Stimulated activated CD4-positive, alpha-beta T cell treated with anti-CD3 and anti-CD28 coated beads, Interleukin-4, amount 100 ng/mL, for 48 hours (primary cell): ENCODE data around the gene SLC25A20.
"Not testable (repeated sequence)": the region's sequence is repeated elsewhere in the genome, so short reads cannot be mapped to it uniquely, and the experiment has no call there.

ENCODE experiments used
- DNase-seq, 2 donors: peaks; one replicate each; pipeline ENCODE4 v3.0.0-alpha.2; 2020; ENCODE audit warnings: low read depth in 2 of 2

SLC25A20 gene

DNA sequence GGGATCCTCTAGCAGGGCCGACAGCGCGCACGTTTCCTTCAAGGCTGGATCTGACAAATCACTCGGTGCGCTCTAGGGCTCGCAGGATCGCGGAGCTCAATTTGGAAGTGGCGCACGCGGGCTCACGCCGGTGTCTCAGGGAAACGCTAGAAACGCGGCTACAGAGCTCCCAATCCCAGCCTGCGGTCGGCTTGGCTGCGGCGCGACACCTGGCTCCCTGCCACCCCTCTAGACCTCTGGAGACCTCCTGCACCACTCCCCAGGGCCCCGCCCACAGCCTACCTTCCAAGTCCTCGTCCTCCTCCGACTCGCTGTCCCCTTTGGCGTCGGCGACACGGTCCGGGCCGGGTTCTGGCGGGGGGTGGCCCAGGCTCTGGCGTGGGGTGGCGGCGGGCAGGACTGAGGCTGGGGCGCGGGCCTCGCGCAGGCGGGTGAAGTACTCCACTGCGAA lies 51.6 kb downstream of the SLC25A20 start:
- DNase-seq: peak; percentile 43 to 51

DNA sequence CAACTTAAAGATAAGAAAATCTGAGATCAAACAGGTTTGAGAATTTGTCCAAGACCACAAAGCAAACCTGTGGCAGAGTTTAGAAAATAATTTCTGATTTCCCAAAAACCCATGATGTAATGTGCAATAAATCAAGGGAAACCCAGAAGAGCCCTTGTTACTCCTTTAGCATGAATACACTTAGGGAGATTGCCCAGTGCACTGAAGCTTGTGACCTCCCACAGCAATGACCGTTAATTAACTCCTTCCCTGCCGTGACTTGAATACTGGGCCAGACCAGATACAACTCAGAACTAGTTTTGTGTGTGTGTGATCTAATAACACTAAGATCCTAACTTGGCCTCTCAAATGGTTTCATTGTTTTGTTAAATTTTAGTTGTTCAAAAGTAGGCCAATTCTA lies 53.5 kb downstream of the SLC25A20 start:
- DNase-seq: no peak

DNA sequence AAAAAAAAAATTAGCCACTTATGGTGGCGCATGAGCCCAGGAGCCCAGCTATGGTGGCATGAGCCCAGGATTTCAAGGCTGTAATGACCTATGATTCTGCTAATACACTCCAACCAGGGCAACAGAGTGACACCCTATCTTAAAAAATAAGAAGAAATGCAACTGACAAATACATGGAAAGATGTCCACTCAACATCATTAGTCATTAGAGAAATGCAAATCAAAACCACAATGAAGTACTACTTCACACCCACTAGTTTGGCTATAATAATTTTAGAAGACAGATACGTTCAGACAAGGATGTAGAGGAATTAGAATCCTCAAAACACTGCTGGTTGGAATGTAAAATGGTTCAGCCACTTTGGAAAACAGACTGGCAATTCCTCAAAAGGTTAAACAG lies 61.5 kb downstream of the SLC25A20 start:
- DNase-seq: no peak

GRCh38 chr3:48835650-48836366 lies 62.9 kb downstream of the SLC25A20 start:
- no peak for DNase-seq

DNA sequence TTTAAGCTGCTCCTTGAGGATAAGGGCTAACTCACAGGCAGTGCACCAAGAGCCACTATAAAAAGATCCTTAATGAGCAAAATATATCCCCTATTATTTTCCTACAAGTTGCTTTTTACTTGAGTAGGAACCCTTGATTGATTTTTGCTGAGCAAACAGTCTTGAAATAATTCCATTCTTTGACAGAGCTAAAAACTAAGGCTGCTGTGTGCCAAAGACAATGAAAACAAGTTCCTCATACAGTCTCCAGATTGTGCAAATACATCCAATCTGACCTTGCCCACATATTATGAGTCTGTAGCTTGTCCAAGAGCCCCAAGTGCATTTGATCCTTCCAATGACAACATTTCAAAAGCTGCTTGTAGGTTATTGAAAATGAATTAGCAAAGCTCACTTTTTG lies 66.0 kb downstream of the SLC25A20 start:
- no peak for DNase-seq

GRCh38 chr3:48830715-48831114 lies 68.0 kb downstream of the SLC25A20 start:
- no peak for DNase-seq

GRCh38 chr3:48829525-48829924 lies 69.2 kb downstream of the SLC25A20 start:
- not testable (repeated sequence) for DNase-seq

GRCh38 chr3:48827874-48828273 lies 70.8 kb downstream of the SLC25A20 start:
- DNase-seq: not testable (repeated sequence)

DNA sequence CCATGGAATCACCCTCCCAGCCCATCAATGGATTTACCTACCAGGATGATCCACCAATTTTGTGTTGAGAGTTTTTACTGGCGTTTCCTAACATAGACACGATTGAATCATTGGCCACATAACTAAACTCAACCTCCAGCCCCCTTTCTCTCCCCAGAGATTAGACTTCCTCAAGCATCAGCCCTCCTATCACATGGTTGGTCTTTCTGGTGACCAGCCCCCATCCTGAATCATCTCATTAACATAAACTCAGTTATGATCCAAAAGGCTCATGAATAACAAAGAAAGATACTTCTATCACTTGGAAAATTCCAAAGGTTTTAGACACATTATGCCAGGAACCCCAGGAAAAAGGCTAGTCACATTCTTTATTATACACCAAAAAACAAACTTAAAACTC lies 72.2 kb downstream of the SLC25A20 start:
- no peak for DNase-seq

- no peak for DNase-seq
Measured at GRCh38 chr3:48820612-48821324, 77.9 kb downstream of the SLC25A20 start.

GRCh38 chr3:48819234-48820221 lies 79.2 kb downstream of the SLC25A20 start:
- no peak for DNase-seq

DNA sequence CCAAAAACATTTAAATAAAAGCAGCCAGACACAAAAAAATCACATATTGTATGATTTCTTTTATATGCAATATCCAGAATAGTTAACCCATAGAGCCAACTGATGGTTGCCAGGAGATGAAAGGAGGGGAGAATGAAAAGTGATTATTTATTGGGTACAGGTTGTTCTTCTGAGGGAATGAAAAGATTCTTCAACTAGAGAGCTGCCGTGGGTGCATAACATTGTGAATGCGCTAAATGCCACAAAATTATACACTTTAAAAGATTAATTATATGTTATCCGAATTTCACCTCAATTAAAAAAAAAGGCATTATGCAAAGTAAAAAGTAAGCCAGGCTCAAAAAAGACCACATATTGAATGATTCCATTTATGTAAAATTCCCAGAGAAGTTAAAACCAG lies 87.2 kb downstream of the SLC25A20 start:
- no peak for DNase-seq
